ELF-1 (cell line): Measurements from ENCODE around the gene PAH.

Experiments
- DNase-seq: peaks from one replicate; pipeline ENCODE4 v3.0.0-alpha.2; 2016; ENCODE audit warnings: low read depth, low spot score

The PAH gene

DNA sequence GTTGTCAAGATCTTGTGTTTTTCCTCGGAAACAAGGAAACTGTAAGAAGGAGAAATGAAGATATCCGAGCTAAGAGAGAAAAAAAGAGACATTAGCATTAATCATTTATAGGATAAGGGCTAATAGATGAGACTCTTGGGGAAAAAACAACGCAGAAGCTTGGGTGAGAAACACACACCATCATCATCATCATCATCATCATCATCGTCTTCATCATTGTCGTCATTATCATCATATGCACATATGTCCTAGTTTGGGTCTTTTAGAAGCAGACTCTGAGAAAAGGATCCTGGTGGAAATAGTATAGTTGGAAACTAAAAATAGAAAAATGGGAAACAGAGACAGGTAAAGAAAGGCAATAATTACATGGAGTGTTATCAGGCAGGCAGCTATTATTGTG, 95.9 kb downstream of the PAH start:
- DNase-seq, result no peak

DNA sequence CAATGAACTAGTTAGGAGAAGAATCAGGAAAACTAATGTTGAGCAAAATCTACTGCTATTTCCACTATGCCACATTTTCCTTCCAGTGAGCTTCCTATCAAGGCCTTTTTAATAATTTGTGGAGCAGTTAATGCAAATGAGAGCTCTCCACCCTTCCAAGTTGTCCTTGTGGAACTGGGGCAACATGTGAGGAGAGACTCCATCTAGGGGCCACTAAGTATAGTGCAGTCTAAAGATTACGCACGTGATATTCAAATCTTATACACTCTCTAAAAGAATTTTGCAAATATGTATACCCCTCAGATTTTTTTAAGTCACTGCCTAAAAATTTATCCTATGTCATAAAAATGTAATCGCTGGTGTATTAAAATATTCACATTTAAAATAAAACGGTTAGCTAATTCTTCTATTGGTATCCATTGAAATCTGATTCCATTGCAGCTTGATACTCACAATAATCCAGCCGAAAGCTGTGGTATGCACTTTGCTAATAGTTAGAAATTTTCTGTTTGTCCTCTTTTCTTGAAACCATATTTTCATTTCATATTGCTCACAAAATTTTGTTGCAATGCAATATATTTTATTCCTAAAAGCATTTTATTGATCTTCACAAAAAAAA, 100.1 kb downstream of the PAH start:
- no peak for DNase-seq

DNA sequence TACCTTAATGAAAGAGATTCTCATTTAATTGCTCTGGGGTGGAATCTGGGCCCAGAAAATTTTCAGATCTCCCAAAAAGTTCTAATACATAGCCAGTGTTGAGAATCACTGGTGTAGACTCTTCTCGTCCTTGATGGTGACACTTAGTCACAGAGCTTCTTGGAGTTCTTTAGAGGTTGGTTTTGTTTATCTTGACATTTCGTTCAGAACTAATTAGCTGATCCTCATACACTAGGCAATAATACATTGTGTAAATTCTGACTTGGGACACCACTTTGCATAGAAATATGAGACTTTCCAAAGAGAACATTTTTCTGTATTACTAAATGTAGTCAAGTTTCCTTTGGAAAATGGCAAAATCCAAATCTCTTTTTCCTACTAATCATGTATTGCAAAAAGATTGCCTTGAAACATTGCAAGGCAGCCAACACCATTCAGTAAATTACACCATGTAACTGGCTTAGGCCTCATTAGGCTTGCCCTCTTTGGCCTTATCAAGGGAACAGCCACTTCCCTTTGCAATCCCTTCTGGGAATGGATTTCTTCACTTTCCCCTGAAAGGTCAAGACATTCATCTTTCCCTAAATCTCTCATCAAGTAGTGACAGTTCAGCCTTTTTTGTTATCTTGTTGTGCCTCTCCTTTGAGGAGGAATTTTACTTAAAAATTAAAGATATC, 102.2 kb downstream of the PAH start:
- no peak for DNase-seq

- no peak for DNase-seq
Measured at GRCh38 chr12:102812344-102812743, 104.7 kb downstream of the PAH start.

- DNase-seq, result peak; percentile 63
Measured at GRCh38 chr12:102811110-102811737, 105.8 kb downstream of the PAH start.

GRCh38 chr12:102808412-102808811, 108.6 kb downstream of the PAH start:
- DNase-seq, result no peak

- DNase-seq, result no peak
Measured at GRCh38 chr12:102806592-102806991, 110.5 kb downstream of the PAH start.

DNA sequence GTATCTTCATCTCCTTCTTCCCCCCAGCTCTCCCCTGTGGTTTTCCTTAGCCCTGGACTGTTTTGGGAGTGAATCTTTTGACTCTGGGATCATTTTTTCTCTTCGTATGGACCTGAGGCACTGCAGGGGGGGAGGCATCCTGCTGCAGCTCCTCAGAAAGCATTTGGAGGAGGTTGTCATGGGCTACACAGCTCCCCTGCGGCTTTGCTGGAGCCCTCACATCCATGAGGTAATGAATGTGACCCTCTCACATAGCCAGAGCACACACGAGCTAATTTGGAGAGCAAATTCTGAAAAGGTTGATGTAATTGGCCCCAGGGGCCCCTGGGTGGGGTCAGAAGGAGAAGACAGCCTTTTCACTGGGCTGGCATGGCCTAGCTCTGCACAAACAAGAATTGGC, 110.9 kb downstream of the PAH start:
- peak; percentile 10 for DNase-seq

- DNase-seq, result no peak
Measured at GRCh38 chr12:102800565-102800964, 116.5 kb downstream of the PAH start.

GRCh38 chr12:102799229-102799628, 117.8 kb downstream of the PAH start:
- no peak for DNase-seq

DNA sequence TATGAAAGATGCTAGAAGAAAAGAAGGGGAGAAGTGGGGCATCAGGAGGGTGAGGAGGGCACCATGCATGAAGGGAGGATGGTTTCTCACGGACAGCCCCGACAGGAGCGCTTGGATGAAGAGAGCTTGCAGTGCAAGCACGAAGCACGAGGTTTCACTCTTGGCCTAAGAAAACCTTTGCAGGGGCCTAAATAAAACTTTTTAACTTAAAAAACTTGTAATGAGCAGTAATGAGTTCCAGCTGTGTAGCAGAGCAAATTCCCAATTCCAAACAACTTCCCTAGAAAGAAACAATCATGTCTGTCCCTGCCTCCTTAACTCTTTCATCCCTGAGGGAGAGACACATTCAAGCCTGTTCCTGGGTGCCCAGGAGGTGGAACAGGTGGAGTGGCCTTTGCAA, 119.5 kb downstream of the PAH start:
- no peak for DNase-seq

DNA sequence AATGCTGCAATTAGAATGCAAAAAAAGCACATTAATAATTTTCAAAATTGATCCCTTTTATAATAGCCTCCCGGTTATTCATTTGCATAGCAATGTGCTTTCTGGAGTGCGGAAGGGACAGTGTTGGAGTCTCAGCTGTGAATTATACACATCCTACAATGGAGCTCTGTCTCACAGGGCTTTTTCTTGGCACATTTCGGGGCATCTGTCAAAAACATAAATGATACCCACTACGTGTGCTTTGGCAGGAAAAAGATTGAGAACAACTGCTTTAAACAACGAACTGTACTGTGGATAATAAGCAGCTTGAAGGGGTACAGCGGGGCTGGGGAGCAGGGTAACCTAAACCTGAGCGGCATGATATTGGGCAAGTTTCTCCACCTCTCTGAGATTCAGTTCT, 123.1 kb downstream of the PAH start:
- DNase-seq, result no peak
